Mesodermal cell (in vitro differentiated cells): ENCODE data around the gene ZNF468.
A peak's percentile ranks its signal among the peaks of the same experiment; 100 is the strongest.
"Not testable (repeated sequence)": the region's sequence is repeated elsewhere in the genome, so short reads cannot be mapped to it uniquely, and the experiment has no call there.

Experiments used
- H3K27ac ChIP-seq: 2 replicates; pipeline ENCODE4 v1.7.0; 2013; ENCODE audit warnings: mild to moderate bottlenecking, low read depth, low read length, moderate library complexity; ENCODE audit not compliant: severe bottlenecking
- H3K36me3 ChIP-seq: 2 replicates; pipeline ENCODE4 v1.7.1; 2013; ENCODE audit warnings: mild to moderate bottlenecking, low read length, moderate library complexity; ENCODE audit not compliant: control insufficient read depth, insufficient read depth
- H3K4me1 ChIP-seq: one replicate; pipeline ENCODE4 v1.7.1; 2013; ENCODE audit warnings: mild to moderate bottlenecking, low read length; ENCODE audit not compliant: insufficient read depth, control insufficient read depth, poor library complexity, severe bottlenecking
- H3K4me3 ChIP-seq: 2 replicates; pipeline ENCODE4 v1.7.0; 2013; ENCODE audit warnings: low read length, control low read depth, mild to moderate bottlenecking; ENCODE audit not compliant: insufficient read depth, poor library complexity, severe bottlenecking; ENCODE audit errors: extremely low read depth
- H3K9me3 ChIP-seq: 2 replicates; pipeline ENCODE4 v1.7.1; 2013; ENCODE audit warnings: mild to moderate bottlenecking, low read length, moderate library complexity; ENCODE audit not compliant: control insufficient read depth
- WGBS, 2 experiments: methylation state at CpG; one replicate each; pipeline ENCODE4 v1.1.5; 2013; ENCODE audit warnings: missing lambda C conversion rate in 2 of 2; ENCODE audit not compliant: insufficient coverage in 2 of 2; 5-methylcytosine and 5-hydroxymethylcytosine counted together

ZNF468 gene

DNA sequence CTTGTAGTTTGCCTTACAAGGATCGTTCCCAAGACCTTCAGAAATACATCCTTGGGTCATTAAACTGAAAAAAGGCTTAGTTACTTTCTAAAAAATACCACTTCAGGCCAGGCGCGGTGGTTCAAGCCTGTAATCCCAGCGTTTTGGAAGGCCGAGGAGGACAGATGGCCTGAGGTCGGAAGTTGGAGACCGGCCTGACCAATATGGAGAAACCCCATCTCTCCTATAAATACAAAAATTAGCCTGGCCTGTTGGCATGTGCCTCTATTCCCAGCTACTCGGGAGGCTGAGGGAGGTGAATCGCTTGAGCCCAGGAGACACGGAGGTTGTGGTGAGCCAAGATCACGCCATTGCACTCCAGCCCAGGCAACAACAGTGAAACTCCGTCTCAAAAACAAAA is 33.7 kb downstream of the ZNF468 start:
- H3K4me1 ChIP-seq = no peaks in the 10 kb centered on the region
- no peak overlapping the region for H3K27ac ChIP-seq
- no peak overlapping the region for H3K4me3 ChIP-seq
- 74 to 97% methylated on average over 4 of the region's 12 CpGs for WGBS, 2 experiments
- H3K36me3 ChIP-seq = no peaks in the 10 kb centered on the region
- H3K9me3 ChIP-seq = peaks cover 3% of the 10 kb centered on the region

DNA sequence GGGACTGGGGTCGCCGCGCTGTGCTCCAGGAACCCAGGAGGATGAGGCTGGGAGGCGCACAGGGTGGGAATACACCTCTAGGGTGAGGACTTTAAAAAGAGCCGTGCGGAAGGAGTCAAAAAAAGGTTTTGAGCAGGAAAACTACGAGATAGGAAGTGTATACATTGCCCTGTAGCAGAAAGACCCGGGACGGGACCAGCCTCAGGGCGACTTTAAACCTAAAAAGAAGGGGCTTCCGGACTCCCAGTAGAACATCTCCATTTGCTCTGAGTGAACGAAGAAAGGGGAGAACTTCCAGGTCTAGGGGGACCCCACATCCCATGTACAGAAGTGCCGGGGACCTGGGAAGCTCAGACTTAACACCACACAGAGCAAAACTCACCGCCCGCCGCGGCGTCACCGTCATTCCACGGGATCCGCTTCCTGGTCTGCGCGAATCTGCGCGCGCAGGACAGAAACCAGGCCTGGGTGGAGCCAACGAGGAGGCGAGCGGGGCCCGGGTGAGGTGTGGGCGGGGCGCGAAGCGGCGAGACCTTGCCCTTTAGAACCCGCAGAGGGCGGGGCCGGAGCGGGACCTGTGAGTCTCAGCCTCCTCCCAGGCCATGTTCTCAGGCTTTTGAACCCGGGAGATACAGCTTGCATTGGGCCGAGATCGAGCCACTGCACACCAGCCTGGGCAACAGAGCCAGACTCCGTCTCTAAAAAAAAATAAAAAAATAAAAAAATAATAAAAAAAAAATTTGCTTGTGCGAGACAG is 36.0 kb downstream of the ZNF468 start, which contains the start of gene ZNF28:
Gene ZNF28 (minus strand): TSS at position 430 of the 757 bp plus-strand sequence. CDS start 3,675 bp downstream, outside the sequence.
- peak within 1 kb of the TSS; percentile 56 for H3K4me3 ChIP-seq
- not testable (repeated sequence) for H3K27ac ChIP-seq, H3K4me1 ChIP-seq, H3K9me3 ChIP-seq
- peaks cover 18% of the 10 kb centered on the region for H3K36me3 ChIP-seq
- 0 to 1% methylated on average over 11 to 16 of the region's 44 CpGs for WGBS, 2 experiments

DNA sequence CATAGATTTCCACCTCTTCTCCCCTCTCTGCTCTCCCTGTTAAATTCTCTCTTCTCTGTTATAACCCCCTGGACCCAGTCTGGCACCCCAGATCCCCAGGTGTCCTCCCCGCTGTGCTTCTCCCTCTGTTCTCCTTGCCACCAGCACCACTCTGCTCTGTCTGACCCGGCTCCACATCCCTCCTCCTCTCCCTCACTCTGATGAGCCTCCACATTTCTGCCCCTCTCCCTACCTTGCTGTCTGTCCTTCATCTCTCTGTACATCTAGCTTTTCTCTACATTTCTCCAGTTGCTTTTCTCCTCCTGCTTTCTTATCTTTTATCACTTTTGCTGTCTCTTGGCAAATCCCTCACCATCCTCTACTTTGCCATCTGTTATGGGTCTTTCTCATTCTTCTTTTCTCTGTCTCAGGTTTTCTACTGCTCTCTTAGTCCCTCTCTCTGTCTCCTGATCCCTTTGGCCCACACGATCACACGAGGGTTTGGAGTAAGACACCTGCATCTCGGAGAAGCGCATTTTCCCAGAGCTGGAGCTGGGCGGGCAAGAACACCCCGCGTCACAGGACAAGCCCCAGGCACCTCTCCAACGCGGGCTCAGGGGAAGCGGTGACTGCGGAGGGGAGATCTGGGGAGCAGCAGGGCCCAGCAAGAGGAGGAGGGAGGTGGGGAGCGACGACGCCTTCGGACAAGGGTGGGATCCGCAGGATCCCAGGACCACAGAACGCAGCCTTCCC is 36.8 kb downstream of the ZNF468 start:
- not testable (repeated sequence) for H3K27ac ChIP-seq
- H3K4me3 ChIP-seq = peak overlapping the region; percentile 56

DNA sequence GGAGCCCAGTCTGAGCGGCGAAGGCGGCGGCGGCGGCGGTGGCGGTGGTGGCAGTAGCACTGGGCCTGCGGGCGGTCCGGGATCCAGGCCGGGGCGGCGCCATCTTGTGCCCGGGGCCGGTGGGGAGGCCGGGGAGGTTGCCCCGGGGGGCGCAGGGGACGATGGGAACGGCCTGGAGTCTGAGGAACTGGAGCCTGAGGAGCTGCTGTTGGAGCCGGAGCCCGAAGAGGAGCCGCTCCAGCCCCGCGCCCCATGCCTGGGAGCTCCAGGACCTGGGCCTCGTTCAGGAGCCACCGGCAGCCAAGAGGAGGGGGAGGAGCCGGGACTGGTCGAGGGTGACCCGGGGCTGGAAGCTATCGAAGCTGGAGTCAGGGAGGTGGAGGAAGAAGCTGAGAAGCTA is 47.6 kb downstream of the ZNF468 start:
- H3K27ac ChIP-seq = no peak overlapping the region
- H3K4me1 ChIP-seq = no peaks in the 10 kb centered on the region
- no peak overlapping the region for H3K4me3 ChIP-seq
- H3K36me3 ChIP-seq = peaks cover 69% of the 10 kb centered on the region
- peaks cover 20% of the 10 kb centered on the region for H3K9me3 ChIP-seq
- WGBS, 2 experiments = 97 to 99% methylated on average over 15 to 32 of the region's 32 CpGs

More for the DNA sequence above, 36.8 kb downstream of the ZNF468 start:
- not testable (repeated sequence) for H3K9me3 ChIP-seq, H3K4me1 ChIP-seq
- H3K36me3 ChIP-seq = peaks cover 23% of the 10 kb centered on the region
- WGBS, 2 experiments = 13 to 80% methylated on average over 1 to 2 of the region's 19 CpGs

DNA sequence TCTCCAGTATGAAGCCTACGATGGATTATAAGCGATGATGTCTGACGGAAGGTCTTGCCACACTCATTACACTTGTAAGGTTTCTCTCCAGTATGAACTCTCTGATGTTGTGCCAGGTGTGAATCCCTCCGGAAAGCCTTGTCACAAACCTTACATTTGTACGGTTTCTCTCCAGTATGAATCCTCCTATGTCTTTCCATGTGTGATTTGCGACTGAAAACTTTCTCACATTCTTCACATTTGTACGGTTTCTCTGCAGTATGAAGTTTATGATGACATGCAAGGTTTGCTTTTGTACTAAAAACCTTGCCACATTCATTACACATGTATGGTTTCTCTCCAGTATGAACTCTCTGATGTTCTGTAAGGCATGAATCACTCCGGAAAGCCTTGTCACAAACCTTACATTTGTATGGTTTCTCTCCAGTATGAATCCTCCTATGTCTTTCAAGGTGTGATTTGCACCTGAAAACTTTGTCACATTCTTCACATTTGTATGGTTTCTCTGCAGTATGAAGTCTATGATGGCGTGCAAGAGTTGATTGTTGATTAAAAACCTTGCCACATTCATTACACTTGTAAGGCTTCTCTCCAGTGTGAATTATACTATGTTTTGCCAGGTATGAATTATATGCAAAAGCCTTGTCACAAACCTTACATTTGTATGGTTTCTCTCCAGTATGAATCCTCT is 57.3 kb downstream of the ZNF468 start:
- H3K36me3 ChIP-seq = peaks cover 71% of the 10 kb centered on the region
- H3K9me3 ChIP-seq = peaks cover 70% of the 10 kb centered on the region
- H3K4me3 ChIP-seq, H3K27ac ChIP-seq, H3K4me1 ChIP-seq: not testable (repeated sequence)
- 92 to 100% methylated on average over 5 to 6 of the region's 9 CpGs for WGBS, 2 experiments

DNA sequence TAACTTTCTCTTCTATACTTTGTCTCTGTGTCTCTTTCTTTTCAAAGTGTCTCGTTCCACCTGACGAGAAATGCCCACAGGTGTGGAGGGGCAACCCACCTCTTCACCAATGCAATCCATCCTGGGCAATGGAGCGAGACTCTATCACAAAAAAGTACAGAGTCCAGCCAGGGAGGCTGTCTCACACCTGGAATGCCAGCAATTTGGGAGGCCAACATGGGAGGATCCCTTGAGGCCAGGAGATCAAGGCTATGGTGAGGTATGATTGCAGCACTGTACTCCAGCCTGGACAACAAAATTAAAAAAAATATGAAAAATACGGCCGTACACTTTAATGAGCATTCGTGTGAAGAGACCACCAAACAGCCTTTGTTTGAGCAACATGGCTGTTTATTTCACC is 68.0 kb downstream of the ZNF468 start:
- 80 to 90% methylated on average over 3 to 5 of the region's 6 CpGs for WGBS, 2 experiments
- no peak overlapping the region for H3K4me3 ChIP-seq
- peaks cover 16% of the 10 kb centered on the region for H3K9me3 ChIP-seq
- no peaks in the 10 kb centered on the region for H3K36me3 ChIP-seq
- no peaks in the 10 kb centered on the region for H3K4me1 ChIP-seq
- no peak overlapping the region for H3K27ac ChIP-seq
